DMS 273 (cell line): ENCODE data around the gene VDAC1.
A peak's percentile ranks its signal among the peaks of the same experiment; 100 is the strongest.

Source experiments
- DNase-seq: peaks from one replicate; lab custom pipeline; 2025; ENCODE audit not compliant: unreplicated experiment; lab: John Stamatoyannopoulos, UW

VDAC1 gene

GRCh38 chr5:134025786-134026185 lies 21.0 kb upstream of the VDAC1 start:
- no peak for DNase-seq

GRCh38 chr5:134024811-134025210 lies 20.0 kb upstream of the VDAC1 start:
- no peak for DNase-seq

- peak; percentile 79 for DNase-seq
Observed at GRCh38 chr5:134022333-134022732, 17.6 kb upstream of the VDAC1 start.

GRCh38 chr5:134020188-134020587 lies 15.4 kb upstream of the VDAC1 start:
- DNase-seq: no peak

GRCh38 chr5:134019636-134020035 lies 14.9 kb upstream of the VDAC1 start:
- no peak for DNase-seq

GRCh38 chr5:134018986-134019316 lies 14.2 kb upstream of the VDAC1 start:
- DNase-seq: no peak

GRCh38 chr5:134018154-134018985 lies 13.6 kb upstream of the VDAC1 start:
- DNase-seq: no peak

GRCh38 chr5:134008266-134008749 lies 3.5 kb upstream of the VDAC1 start:
- DNase-seq: no peak

- peak; percentile 69 for DNase-seq
Observed at GRCh38 chr5:134007581-134008265, 2.9 kb upstream of the VDAC1 start.

GRCh38 chr5:134006115-134006514 lies 1.3 kb upstream of the VDAC1 start:
- DNase-seq: no peak

- peak; percentile 42 for DNase-seq
Observed at GRCh38 chr5:134005417-134006061, 764 bp upstream of the VDAC1 start.

- DNase-seq: peak; percentile 70
Observed at GRCh38 chr5:134003817-134004625, 754 bp downstream of the VDAC1 start.

- DNase-seq: peak; percentile 67
Observed at GRCh38 chr5:134003064-134003816, 1.5 kb downstream of the VDAC1 start.

- no peak for DNase-seq
Observed at GRCh38 chr5:134001938-134002731, 2.6 kb downstream of the VDAC1 start.

GRCh38 chr5:134000696-134001453 lies 3.9 kb downstream of the VDAC1 start:
- no peak for DNase-seq

- peak; percentile 38 for DNase-seq
Observed at GRCh38 chr5:134000091-134000511, 4.7 kb downstream of the VDAC1 start.

GRCh38 chr5:133998807-133999206 lies 6.0 kb downstream of the VDAC1 start:
- DNase-seq: no peak

- no peak for DNase-seq
Observed at GRCh38 chr5:133998042-133998441, 6.7 kb downstream of the VDAC1 start.
